22Rv1 (cell line): ENCODE measurements around the gene MND1.

ENCODE experiments used
- ZFX ChIP-seq: fragments of 450-650 bp; IDR thresholded peaks from 2 replicates; pipeline ENCODE4 v1.6.1; 2017; ENCODE audit warnings: antibody characterized with exemption, borderline replicate concordance
- TF ChIP-seq, protein P1 (sequence below): fragments of 450-650 bp; IDR thresholded peaks from 2 replicates; pipeline ENCODE4 v1.5.1; 2017; ENCODE audit warnings: mild to moderate bottlenecking

DNA sequence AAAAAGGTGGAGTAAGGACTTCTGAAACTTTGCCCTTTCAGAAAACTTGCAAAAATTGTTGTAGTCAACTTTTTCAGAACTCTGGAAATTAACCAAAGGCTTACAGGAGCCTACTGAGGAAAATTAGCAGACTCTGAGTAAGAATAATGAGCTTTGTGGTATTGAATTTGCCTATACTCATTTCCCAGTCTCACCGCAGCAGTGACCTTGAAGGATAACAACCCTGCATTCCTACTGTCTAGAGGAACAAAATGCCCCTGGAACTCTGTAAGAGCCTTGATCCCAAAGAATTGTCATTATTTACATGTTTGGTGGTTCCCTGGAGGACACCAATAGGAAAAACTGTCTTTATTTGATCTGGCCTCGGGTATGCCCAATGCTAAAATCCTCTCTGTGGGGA lies 57.9 kb downstream of the MND1 start:
- TF ChIP-seq ZFX, result no peak
- TF ChIP-seq, protein P1, sequence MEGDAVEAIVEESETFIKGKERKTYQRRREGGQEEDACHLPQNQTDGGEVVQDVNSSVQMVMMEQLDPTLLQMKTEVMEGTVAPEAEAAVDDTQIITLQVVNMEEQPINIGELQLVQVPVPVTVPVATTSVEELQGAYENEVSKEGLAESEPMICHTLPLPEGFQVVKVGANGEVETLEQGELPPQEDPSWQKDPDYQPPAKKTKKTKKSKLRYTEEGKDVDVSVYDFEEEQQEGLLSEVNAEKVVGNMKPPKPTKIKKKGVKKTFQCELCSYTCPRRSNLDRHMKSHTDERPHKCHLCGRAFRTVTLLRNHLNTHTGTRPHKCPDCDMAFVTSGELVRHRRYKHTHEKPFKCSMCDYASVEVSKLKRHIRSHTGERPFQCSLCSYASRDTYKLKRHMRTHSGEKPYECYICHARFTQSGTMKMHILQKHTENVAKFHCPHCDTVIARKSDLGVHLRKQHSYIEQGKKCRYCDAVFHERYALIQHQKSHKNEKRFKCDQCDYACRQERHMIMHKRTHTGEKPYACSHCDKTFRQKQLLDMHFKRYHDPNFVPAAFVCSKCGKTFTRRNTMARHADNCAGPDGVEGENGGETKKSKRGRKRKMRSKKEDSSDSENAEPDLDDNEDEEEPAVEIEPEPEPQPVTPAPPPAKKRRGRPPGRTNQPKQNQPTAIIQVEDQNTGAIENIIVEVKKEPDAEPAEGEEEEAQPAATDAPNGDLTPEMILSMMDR, result no peak
